Measurements from ENCODE around the gene PRDX1.
"Not testable (repeated sequence)": the region's sequence is repeated elsewhere in the genome, so short reads cannot be mapped to it uniquely, and the experiment has no call there.

The PRDX1 gene

GRCh38 chr1:45503462-45504360 is 18.0 kb downstream of the PRDX1 start:
- DNase-seq, result no peak

DNA sequence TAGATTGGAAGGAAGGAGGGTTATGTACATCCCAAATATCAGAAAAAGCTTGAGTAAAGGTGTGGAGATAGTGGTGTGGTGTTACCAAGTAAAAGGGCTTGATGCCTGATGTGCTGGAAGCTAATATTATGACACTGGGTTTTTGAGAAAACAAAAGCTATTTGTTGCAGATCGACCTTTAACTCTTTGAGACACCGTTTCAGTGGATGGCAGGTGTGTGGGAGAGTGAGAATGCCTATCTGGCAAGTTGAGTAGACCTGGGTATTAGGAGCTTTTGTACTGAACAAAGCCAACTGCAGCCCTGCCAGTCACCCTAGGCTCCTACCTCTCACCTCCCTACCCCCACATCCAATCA is 20.2 kb downstream of the PRDX1 start:
- no peak for DNase-seq

DNA sequence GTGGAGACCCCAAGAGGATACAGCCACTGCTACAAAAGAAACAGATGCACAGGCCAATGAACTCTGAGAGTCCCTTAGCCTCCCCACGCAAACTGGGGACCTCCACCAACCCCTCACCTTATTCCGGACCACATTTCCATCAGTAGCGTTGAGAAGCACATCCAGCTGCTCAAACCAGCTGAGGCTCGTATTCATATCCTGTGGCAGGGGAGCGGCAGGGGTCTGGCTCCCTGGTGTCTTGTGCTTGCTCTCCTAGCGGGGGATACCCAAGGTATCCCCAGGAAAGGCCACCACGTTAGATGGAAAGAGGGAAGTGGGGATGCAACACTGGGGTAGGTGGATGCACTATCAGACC is 22.3 kb downstream of the PRDX1 start:
- no peak for DNase-seq

DNA sequence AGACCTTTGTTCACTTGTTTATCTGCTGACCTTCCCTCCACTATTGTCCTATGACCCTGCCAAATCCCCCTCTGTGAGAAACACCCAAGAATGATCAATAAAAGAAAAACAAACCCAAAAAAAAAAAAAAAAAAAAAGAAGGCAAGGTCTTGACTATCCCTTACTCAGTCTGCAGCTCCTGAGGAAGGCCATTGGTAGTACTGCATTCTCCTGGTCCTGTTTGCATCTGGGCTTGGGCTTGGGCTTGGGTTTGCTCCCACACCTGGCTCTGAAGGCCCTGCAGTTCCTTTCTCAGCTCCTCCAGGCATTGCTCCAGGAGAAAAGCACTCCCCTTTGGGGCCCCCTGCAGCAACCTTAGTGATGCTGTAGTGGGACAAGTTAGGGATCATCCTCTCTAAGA is 23.4 kb downstream of the PRDX1 start:
- DNase-seq, result no peak

DNA sequence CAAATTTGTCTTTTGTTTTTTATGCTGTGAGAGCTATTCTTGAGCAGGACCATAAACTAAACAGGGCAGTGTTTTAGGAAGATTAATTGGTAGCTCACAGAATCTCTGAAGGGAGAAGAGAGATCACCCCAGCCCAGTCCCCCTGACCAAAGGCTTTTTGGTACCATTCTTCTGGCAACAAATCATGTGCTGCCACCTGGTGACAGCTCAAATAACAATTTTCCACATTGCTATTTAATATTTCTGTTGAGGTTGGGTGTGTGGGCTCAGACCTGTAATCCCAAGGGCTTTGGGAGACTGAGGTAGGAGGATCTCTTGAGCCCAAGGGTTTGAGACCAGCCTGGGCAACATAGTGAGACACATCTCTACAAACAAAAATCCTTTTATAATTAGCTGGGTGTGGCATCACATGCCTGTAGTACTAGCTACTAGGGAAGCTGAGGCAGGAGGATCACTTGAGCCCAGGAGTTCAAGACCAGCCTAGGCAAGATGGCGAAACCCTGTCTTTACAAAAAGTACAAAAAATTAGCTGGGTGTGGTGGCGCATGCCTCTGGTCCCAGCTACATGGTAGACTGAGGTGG is 28.5 kb downstream of the PRDX1 start:
- DNase-seq, result peak; percentile 20 to 31

DNA sequence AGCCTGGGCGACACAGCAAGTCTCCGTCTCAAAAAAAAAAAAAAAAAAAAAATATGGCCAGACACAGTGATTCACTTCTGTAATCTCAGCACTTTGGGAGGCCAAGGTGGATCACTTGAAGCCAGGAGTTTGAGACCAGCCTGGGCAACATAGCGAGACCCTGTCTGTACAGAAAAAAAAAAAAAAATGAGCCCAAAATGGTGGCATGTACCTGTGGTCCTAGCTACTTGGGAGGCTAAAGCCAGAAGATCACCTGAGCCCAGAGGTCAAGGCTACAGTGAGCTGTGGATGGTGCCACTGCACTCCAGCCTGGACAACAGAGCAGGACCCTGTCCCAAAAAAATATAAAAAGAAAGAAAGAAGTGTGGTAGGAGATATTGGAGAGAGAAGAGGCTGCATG is 29.0 kb downstream of the PRDX1 start:
- no peak for DNase-seq

GRCh38 chr1:45491487-45492260 is 30.0 kb downstream of the PRDX1 start:
- DNase-seq, result no peak

DNA sequence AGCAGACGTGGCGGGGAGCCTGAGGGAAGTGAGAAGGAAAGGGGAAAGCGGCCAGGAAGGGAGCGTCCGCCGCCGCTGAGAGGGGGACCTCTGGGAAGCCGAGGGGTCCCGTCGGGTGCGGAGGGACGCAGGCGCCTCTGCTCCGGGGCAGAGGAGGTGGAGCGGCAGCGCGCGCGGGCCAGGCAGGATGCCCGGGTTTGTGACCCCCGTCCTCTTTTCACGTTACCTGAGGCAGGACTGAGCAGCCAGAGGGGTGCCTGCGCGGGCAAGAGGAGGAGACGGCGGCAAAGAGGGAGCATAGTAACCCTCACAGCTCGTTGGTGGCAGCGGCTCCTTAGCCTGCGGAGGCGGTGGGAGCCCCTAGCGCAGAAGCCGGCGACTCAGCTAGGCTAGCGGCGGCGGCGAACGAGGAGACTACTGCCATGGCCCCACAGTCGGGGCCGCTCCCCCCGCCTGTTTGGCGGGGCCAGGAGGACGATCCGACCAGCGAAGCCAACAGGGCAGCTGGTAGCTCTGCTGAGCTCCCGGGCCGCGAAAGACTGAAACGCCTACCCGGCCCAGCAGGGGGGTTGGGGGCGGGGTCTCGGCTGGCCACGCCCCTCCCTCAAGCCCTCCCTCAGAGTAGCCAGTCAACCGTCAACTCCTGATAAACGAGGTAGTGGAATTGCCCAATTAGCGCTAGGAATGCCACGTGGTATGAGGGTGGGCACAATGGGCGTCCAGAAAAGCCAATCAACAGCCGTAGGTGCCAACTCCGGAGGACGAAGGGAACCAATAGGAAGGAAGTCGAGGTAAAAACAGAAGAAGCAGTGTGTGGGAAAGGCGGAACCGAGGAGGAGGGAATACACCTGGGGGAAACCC is 30.8 kb downstream of the PRDX1 start, which contains the start of gene TESK2:
TESK2 (minus strand) TSS at position 538 of the 861 bp plus-strand sequence. CDS start 33,378 bp downstream, outside the sequence.
- peak; percentile 91 to 98 for DNase-seq

DNA sequence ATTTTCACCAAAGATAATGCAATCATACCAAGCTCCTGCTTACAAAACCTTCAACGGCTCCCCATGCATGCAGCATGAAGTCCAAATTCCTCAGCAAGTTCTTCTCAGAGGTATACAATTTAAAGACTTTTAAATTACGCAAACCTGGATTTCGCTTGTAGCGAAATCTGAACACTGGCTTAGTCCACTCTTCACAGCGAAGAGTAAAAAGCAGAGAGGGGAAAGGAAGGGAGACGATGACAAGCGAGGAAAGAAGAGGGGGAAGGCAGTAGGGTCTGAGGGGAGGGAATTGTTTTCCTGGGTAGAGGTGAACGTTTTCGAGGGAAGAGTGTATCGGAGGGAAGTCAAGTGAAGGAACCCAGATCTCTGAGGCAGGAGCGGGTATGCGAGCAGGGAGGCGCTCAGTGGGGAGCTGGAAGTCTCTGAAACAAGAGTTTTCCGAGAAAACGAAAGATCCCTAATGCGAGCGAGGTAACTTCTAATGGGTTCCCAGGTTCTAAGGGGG is 31.5 kb downstream of the PRDX1 start:
- no peak for DNase-seq

DNA sequence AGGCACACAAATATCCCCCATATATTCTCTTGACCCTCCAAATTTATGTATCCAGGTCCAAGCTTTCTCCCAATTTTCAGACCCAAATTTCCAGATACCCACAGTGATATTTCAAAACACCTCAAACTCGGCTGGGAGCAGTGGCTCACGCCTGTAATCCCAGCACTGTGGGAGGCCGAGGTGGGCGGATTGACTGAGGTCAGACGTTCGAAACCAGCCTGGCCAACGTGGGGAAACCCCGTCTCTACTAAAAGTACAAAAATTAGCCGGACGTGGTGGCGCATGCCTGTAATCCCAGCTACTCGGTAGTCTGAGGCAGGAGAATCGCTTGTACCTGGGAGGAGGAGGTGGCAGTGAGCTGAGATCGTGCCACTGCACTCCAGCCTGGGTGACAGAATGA is 32.3 kb downstream of the PRDX1 start:
- DNase-seq, result peak in 1 of 2 experiments; percentile 31

DNA sequence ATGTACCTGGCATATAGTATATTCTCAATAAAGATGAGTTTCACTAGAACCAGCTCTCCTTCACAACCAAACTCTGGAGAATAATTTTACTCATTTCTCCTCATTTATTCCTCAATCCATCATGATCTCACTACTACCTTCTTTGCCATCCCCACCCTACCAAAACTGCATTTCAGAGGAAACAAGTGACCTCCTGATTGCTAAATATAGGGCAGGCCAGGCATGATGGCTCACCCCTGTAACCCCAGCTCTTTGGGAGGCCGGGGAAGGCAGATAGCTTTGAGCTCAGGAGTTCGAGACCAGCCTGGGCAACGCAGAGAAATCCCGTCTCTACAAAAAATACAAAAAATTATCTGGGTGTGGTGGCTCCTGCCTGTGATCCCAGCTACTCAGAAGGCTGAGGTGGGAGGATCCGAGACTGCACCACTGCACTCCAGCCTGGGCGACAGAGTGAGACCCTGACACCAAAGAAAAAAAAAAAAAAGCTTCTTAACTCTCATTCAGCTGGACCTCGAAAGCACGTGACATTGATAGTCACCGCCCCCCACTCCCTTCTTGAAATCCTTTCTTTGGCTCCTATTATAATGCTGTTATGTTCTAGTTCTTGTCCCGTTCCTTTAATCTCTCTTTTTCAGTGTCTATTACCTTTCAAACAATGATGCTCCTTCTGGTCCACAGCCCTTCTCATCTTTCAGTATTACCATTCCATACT is 32.9 kb downstream of the PRDX1 start:
- no peak for DNase-seq

- no peak for DNase-seq
Observed at GRCh38 chr1:45485949-45486348, 35.7 kb downstream of the PRDX1 start.

GRCh38 chr1:45479039-45479748 is 42.5 kb downstream of the PRDX1 start:
- no peak for DNase-seq

DNA sequence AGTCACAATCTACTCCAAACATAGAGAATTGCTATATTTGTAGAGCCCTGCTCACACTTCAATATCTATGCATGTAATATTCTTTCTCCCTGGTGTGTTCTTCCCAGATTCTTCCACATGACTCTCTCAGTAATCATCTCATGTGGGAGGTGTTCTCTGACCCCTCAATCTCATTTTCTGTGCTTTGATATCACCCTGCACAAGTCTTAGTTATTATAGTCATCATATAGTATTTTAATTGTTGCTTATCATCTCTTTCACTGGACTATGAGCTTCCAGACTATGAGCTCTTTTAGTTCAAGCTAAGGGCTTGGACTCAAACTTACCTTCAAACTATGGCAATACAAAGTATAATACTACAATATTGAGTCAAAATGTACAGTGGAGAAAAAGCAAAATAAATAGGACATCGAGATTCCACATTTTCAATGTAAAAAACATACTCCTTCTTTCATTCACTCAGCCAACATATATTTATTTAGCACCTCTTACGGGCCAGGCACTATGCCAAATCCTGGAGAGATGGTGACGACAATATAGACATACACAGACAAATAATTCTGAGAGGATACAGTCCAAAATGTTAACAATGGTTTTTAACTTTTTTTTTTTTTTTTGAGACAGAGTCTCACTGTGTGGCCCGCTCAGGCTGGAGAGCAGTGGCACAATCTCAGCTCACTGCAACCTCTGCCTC is 43.4 kb downstream of the PRDX1 start:
- DNase-seq, result no peak

DNA sequence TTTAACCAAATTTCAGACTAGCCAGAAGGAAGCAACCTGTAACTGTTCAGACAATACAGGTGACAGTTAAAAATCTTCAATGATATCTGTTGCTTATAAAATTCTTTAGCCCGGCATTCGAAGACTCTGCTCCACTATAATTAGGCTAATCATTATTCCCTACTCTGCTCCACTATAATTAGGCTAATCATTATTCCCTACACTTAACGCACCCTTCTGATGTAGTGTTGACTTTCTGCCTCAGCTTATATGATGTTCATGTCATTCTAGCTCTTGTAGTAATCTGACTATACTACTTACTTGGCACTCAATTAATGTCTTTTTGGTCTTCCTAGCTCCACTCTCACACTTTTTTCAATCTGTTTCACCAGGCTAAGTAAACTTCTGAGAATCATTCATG is 44.0 kb downstream of the PRDX1 start:
- no peak for DNase-seq

DNA sequence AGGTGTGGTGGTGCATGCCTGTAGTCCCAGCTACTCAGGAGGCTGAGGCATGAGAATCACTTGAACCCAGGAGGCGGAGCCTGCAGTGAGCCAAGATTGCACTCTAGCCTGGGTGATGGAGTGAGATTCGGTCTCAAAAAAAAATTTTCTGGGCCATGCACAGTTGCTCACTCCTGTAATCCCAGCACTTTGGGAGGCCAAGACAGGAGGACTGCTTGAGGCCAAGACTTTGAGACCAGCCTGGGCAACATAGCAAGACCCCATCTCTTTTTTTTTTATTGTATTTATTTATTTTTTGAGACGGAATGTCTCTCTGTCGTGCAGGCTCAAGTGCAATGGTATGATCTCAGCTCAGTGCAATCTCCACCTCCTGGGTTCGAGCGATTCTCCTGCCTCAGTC is 47.5 kb downstream of the PRDX1 start:
- not testable (repeated sequence) for DNase-seq

- DNase-seq, result no peak
Observed at GRCh38 chr1:45473302-45473701, 48.4 kb downstream of the PRDX1 start.

DNA sequence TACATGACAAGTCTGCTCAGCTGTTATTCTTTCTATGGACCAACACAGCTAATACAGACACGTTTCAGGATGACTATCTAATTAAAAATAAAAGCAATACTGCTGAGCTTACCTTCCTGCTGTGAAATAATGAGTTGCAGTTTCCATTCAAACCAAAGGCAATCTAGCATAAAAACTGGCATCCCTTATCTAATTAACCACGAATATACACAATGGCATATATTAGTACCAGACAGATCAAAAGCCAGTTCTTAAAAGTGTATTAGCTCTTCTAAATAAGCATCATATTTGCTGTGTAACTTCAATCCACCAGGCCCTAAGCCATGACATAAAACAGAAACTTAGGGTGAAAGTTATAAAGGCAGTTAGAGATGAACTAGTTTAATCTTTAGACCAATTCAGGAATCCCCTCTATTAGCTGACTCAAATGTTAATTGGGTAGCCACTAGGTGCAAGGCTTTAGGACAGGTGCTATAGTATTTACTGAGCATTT is 51.3 kb downstream of the PRDX1 start:
- no peak for DNase-seq

- DNase-seq, result not testable (repeated sequence)
Observed at GRCh38 chr1:45467353-45467752, 54.3 kb downstream of the PRDX1 start.

- DNase-seq, result no peak
Observed at GRCh38 chr1:45465277-45465676, 56.4 kb downstream of the PRDX1 start.

Data from stimulated activated CD4-positive, alpha-beta T cell treated with anti-CD3 and anti-CD28 coated beads, Interleukin-4, amount 100 ng/mL, for 4 hours (primary cell).